Measurements from ENCODE around the gene ISG20. TPM values are rescaled to one million over a fixed set of nuclear protein-coding genes. Genes with fewer than 3 reads are reported as not detected.

Gene ISG20
- total RNA-seq, 1 donor from 2014 or later, result 0.65 TPM

DNA sequence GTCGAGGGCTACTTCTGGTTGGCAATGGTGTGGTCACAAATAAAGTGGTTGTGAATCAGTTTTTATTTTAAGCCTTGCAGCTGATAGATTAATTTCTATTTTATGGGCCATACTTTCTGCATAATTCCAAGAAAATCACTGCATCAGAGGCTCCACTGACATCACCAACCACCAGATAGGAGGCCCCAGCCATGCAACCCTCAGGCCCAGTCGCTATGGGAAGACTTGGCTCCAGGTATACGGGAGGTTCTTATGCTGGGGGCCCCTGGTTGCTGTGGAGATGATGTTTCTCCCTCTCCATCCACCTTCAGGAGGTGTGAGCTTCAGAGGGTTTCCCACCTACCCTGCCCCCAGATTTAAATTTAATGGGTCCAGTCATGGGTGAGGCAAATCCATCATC lies 57.4 kb downstream of the ISG20 start:
- TF ChIP-seq, protein P1, sequence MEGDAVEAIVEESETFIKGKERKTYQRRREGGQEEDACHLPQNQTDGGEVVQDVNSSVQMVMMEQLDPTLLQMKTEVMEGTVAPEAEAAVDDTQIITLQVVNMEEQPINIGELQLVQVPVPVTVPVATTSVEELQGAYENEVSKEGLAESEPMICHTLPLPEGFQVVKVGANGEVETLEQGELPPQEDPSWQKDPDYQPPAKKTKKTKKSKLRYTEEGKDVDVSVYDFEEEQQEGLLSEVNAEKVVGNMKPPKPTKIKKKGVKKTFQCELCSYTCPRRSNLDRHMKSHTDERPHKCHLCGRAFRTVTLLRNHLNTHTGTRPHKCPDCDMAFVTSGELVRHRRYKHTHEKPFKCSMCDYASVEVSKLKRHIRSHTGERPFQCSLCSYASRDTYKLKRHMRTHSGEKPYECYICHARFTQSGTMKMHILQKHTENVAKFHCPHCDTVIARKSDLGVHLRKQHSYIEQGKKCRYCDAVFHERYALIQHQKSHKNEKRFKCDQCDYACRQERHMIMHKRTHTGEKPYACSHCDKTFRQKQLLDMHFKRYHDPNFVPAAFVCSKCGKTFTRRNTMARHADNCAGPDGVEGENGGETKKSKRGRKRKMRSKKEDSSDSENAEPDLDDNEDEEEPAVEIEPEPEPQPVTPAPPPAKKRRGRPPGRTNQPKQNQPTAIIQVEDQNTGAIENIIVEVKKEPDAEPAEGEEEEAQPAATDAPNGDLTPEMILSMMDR (IDR thresholded peaks at IDR 0.05), result no peak
- TF ChIP-seq EZH2phosphoT487 (IDR thresholded peaks at IDR 0.05), result no peak
- TF ChIP-seq EZH2 (IDR thresholded peaks at IDR 0.05), result no peak
- H3K4me2 ChIP-seq, result no peak overlapping the region
- no peaks in the 10 kb centered on the region for H3K79me2 ChIP-seq (ENCODE audit: low read depth)
- no peak overlapping the region for H3K9ac ChIP-seq
- H3K9me3 Mint-ChIP-seq, result no peaks in the 10 kb centered on the region
- H3K4me3 Mint-ChIP-seq, result no peak overlapping the region
- no peaks in the 10 kb centered on the region for H3K4me1 ChIP-seq
- H3K4me1 Mint-ChIP-seq, result no peaks in the 10 kb centered on the region
- no peak overlapping the region for H3K27ac Mint-ChIP-seq
- no peaks in the 10 kb centered on the region for H3F3A ChIP-seq (ENCODE audit: low read depth)
- H3K9me3 ChIP-seq (ENCODE audit: low read depth), result no peaks in the 10 kb centered on the region
- H2AFZ ChIP-seq (replicated peaks), result no peak overlapping the region
- DNase-seq (ENCODE audit: low spot score), result no peak
- H3K36me3 Mint-ChIP-seq, result no peaks in the 10 kb centered on the region
- H4K20me1 ChIP-seq (ENCODE audit: low read depth), result no peaks in the 10 kb centered on the region
- H3K27me3 Mint-ChIP-seq (ENCODE audit: insufficient read depth, low read depth), result no peaks in the 10 kb centered on the region
- H3K27me3 ChIP-seq, result peaks cover 14% of the 10 kb centered on the region
- H3K27ac ChIP-seq, result no peak overlapping the region
- H3K4me3 ChIP-seq, result no peak overlapping the region
- no peaks in the 10 kb centered on the region for H3K36me3 ChIP-seq

DNA sequence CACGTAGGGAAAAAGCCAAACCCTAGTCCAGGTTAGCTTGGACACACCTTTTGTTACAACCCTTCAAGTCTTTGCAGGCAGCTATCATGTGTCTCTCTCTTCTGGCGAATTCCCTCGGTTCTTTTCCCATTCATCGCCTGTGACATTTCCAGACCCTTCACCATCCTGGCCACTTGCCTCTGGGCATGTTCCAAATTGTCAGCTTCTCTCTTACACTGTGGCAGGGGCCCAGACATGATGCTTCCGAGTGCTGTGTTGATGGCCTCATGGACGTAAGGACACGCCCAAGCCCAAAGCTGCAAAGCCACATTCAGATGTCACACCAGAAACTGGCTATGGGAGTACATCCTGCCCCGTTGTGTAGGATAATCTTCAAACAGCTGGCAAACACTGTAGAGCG lies 58.5 kb downstream of the ISG20 start:
- no peak overlapping the region for H3K4me3 ChIP-seq
- H3K9me3 Mint-ChIP-seq, result no peaks in the 10 kb centered on the region
- H3K27me3 ChIP-seq, result peaks cover 20% of the 10 kb centered on the region
- H3K36me3 Mint-ChIP-seq, result no peaks in the 10 kb centered on the region
- H3K27ac Mint-ChIP-seq, result no peak overlapping the region
- no peaks in the 10 kb centered on the region for H3K9me3 ChIP-seq (ENCODE audit: low read depth)
- no peaks in the 10 kb centered on the region for H3K79me2 ChIP-seq (ENCODE audit: low read depth)
- no peaks in the 10 kb centered on the region for H3K4me1 ChIP-seq
- no peak overlapping the region for H3K9ac ChIP-seq
- H4K20me1 ChIP-seq (ENCODE audit: low read depth), result no peaks in the 10 kb centered on the region
- H3K4me3 Mint-ChIP-seq, result no peak overlapping the region
- no peak for DNase-seq (ENCODE audit: low spot score)
- no peak overlapping the region for H3K27ac ChIP-seq
- no peaks in the 10 kb centered on the region for H3F3A ChIP-seq (ENCODE audit: low read depth)
- H3K4me1 Mint-ChIP-seq, result no peaks in the 10 kb centered on the region
- H3K27me3 Mint-ChIP-seq (ENCODE audit: insufficient read depth, low read depth), result no peaks in the 10 kb centered on the region
- no peak overlapping the region for H2AFZ ChIP-seq (replicated peaks)
- TF ChIP-seq EZH2phosphoT487 (IDR thresholded peaks at IDR 0.05), result no peak
- no peak for TF ChIP-seq EZH2 (IDR thresholded peaks at IDR 0.05)
- TF ChIP-seq, protein P1 (IDR thresholded peaks at IDR 0.05), result no peak
- no peak overlapping the region for H3K4me2 ChIP-seq
- H3K36me3 ChIP-seq, result no peaks in the 10 kb centered on the region

DNA sequence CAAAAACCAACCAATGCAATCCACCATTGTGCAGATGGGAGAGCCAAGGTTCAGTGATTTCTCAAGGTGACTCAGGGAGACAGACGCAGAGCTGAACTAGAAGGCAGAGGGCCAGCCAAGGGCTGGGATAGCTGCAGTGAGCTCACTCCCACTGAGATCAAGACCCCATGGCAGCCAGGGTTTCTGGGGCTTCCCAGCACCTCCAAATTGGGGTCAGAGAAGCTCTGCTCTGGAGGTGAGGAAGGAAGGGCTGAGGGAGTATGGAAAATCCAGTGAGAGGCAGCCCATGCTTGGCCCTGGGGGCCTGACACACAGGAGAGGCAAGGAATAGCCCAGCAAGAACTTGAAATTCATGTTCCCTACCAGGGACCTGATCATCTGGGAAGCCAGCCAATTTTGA lies 61.0 kb downstream of the ISG20 start:
- Mint-ChIP-seq H3K36me3 (no peaks in the 10 kb centered on the region), H3K9me3 (no peaks in the 10 kb centered on the region), H3K4me3 (no peak overlapping the region), H3K27me3 (ENCODE audit: insufficient read depth, low read depth) (peaks cover 13% of the 10 kb centered on the region), H3K27ac (no peak overlapping the region), H3K4me1 (peaks cover 3% of the 10 kb centered on the region)
- no peak overlapping the region for H2AFZ ChIP-seq (replicated peaks)
- no peaks in the 10 kb centered on the region for H3K79me2 ChIP-seq (ENCODE audit: low read depth)
- H3K4me3 ChIP-seq, result no peak overlapping the region
- no peaks in the 10 kb centered on the region for H4K20me1 ChIP-seq (ENCODE audit: low read depth)
- no peak overlapping the region for H3K4me2 ChIP-seq
- H3K9me3 ChIP-seq (ENCODE audit: low read depth), result no peaks in the 10 kb centered on the region
- TF ChIP-seq, protein P1 (IDR thresholded peaks at IDR 0.05), result no peak
- TF ChIP-seq EZH2phosphoT487 (IDR thresholded peaks at IDR 0.05) (no peak), EZH2 (IDR thresholded peaks at IDR 0.05) (no peak)
- no peak overlapping the region for H3K9ac ChIP-seq
- H3K4me1 ChIP-seq, result no peaks in the 10 kb centered on the region
- H3K27me3 ChIP-seq, result peaks cover 46% of the 10 kb centered on the region
- H3K36me3 ChIP-seq, result no peaks in the 10 kb centered on the region
- no peak for DNase-seq (ENCODE audit: low spot score)
- no peak overlapping the region for H3K27ac ChIP-seq
- no peaks in the 10 kb centered on the region for H3F3A ChIP-seq (ENCODE audit: low read depth)
